Right cardiac atrium (tissue), 5 donors: Measurements from ENCODE around the gene HOXD9. TPM values are rescaled to one million over a fixed set of nuclear protein-coding genes. Genes with fewer than 3 reads are reported as not detected.

Source experiments
- ATAC-seq, 2 donors: fragments of 200-7000 bp; cut with Tn5 transposase; one replicate each; pipeline versions ENCODE4 v1.8.0 to v1.9.1; 2020; ENCODE audit warnings: moderate library complexity in 2 of 2, mild to moderate bottlenecking in 1 of 2
- DNase-seq, 3 donors: peaks; one replicate each; pipeline ENCODE4 v3.0.0-alpha.2; 2020
- H3K27ac ChIP-seq: one replicate; pipeline ENCODE4 v1.5.1; 2013; ENCODE audit warnings: mild to moderate bottlenecking, low read length, control low read depth, moderate library complexity
- H3K27me3 ChIP-seq: one replicate; pipeline ENCODE4 v1.6.1; 2013; ENCODE audit not compliant: control insufficient read depth, insufficient read depth
- H3K4me1 ChIP-seq: one replicate; pipeline ENCODE4 v1.6.1; 2013; ENCODE audit warnings: low read length; ENCODE audit not compliant: control insufficient read depth, insufficient read depth
- H3K4me3 ChIP-seq: one replicate; pipeline ENCODE4 v1.5.1; 2013; ENCODE audit warnings: low read length, control low read depth
- H3K9me3 ChIP-seq: one replicate; pipeline ENCODE4 v1.6.1; 2013; ENCODE audit warnings: low read length; ENCODE audit not compliant: control insufficient read depth
- WGBS: extraction: QIAGEN DNeasy Blood & Tissue Kit; methylation state at CpG from one replicate; pipeline ENCODE4 v1.1.7; 2013; 5-methylcytosine and 5-hydroxymethylcytosine counted together
- intact Hi-C, 4 donors: fragments of 100-400 bp; cut with DNase I; formaldehyde crosslinking; loops; one replicate each; pipeline versions ENCODE4 v1.11.0 to v1.14.0; 2022 to 2023
- polyA plus RNA-seq: library from polyadenylated mRNA; stranded (reverse); fragments of 200-250 nt; gene quantifications from one replicate; pipeline ENCODE4 v1.2.3, GENCODE V29; 2013
- total RNA-seq, 4 donors: library from RNA; stranded (reverse); fragmentation: NEBNext Ultra II Directional; extraction: Animal tissue kit (Norgen Biotek cat#: 25700); gene quantifications; one replicate each; pipeline ENCODE4 v1.2.1, GENCODE V29; 2021
- donor health status: healthy with polysubstance abuse.
- donor health status: DM: no; HTN: yes; CAD: no.
- donor health status: DM: no; HTN: no; CAD: no.
- donor health status: DM: no; HTN: yes; CAD: no; lungs with severe emphysema.
- donor health status: DM: yes; HTN: yes; CAD: no.

The HOXD9 gene
- total and polyA plus RNA-seq, 5 donors, result 0.09 TPM; not detected in 4

DNA sequence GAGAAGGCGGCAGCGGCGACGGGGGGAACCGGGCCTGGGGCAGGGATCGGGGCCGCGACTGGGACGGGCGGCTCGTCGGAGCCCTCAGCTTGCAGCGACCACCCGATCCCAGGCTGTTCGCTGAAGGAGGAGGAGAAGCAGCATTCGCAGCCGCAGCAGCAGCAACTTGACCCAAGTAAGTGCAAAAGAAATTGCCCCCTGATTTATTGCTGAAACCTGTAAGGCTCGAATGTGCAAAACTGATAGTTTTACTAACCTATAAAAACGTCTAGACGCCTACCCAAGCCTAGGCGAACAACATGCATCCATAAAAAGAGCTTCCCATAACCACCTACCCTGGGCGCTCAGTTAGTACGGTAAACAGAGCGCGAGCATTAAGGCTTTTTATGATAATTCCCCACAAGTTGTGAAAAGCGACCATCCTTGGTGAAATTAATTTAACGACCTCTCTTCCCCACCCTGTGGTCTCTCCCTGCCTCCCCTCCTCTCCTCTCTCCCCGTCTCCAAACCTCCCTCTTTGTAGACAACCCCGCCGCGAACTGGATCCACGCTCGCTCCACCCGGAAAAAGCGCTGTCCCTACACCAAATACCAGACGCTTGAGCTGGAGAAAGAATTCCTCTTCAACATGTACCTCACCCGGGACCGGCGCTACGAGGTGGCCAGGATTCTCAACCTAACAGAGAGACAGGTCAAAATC is 1.0 kb downstream of the HOXD9 start:
- Histone ChIP-seq H3K4me1 (peaks cover 6% of the 10 kb centered on the region), H3K4me3 (peak overlapping the region; percentile 47), H3K27me3 (peaks cover 7% of the 10 kb centered on the region), H3K27ac (no peak overlapping the region), H3K9me3 (no peaks in the 10 kb centered on the region)
- intact Hi-C loops, result loop anchor here in 1 of 4 donors (10.0 kb wide), 1 partner anchor 431 kb away; no protein-coding TSS in a partner anchor
- DNase-seq (no peak), ATAC-seq (no peak)
- WGBS, result 7% methylated on average over 40 of the region's 40 CpGs

DNA sequence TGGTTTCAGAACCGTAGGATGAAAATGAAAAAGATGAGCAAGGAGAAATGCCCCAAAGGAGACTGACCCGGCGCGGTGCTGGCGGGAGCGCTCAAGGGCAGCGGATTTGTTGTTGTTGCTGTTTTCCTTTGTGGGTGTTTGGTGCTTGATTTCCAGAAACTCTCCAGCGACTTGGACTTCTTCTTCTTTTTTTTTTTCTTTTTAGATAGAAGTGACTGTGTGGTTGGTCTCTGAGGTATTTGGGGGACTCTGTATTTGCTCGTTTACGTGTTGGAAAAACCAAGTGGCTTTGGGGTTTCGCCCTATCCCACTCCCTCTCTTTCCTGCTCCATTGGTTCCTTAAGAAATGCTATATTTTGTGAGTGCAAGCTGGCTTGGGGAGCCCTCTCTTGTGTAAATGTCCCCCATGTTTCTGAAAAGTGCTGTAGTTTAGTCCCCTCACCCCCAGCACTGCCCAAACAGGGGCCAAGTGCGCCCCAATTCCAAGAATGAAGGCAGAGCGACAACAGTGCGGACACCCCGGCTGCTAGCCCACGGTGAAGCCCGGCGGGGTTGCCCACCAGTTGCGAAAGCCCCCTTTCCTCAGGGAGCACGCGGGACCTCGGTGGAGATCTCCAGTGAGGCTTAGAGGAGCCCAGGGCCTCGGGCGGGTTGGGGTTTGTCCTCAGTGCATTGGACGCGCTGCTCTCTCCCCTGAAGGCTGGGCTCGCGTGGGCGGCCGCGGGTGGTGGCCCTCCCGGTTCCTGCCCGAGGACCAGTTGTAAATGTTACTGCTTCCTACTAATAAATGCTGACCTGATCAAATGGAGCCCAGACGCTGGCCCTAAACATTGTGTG is 1.8 kb downstream of the HOXD9 start:
- Histone ChIP-seq H3K27ac (no peak overlapping the region), H3K4me3 (no peak overlapping the region), H3K27me3 (peaks cover 7% of the 10 kb centered on the region)

DNA sequence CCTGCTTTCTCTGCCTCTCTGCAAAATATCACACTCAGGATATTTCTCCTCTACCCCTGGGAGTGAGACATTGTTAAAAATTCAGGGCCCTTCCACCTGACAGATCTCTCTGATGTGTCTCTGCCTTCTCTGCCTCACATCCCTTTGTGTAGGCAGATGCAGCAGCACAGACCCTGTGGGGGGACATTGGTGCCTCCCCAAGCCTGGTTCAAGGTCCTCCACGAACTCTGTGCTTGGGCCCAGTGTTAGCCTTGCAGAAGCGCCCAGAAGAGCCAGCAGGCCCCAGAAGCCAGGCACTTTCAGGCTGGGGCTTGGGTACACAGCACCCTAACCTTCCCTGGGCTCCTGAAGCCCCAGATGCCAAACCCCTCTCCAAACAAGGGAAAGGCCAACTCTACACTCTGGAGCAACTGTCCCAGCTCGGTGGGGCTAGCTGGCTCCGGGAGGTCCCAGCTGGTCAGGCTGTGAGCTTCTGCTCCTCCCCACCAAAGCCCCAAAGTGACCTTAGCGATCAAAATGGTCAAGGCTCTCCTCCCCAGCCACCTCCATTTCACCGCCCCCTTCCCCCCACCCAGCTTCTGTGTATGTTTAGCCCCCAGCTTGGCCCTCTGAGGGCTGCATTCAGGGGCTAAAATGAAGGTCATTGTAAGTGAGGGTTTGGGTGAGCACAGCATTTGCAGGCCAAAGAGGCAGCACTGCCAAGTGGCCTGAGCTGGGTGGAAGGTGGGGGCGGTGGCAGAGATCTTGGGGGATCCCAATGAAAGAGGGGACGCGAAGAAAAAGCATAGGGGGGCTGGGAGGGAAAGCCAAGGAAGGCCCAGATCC is 2.6 kb downstream of the HOXD9 start:
- no peak for ATAC-seq
- H3K4me1 ChIP-seq, result peaks cover 9% of the 10 kb centered on the region

More for the DNA sequence above, 1.8 kb downstream of the HOXD9 start:
- H3K4me1 ChIP-seq, result peaks cover 7% of the 10 kb centered on the region
- WGBS, result 13% methylated on average over 34 of the region's 34 CpGs
- DNase-seq, result no peak
- intact Hi-C loops, result loop anchor here in 1 of 4 donors (10.0 kb wide), 1 partner anchor 430 kb away; no protein-coding TSS in a partner anchor
- no peaks in the 10 kb centered on the region for H3K9me3 ChIP-seq
- ATAC-seq, result no peak

DNA sequence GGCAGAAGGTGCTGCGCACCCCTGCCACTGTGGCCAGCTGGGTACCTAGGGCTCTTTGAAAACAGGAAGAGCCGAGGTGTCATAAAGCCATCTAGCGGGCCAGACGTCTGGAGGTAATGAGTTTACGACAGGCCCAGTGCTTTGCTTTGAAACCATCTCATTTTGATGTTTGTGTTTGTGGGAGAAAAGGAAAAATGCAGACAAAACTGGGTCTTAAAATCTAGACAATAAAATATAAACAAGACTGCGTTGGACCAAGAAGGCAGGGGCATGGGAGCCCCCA is 3.2 kb downstream of the HOXD9 start:
- DNase-seq (no peak), ATAC-seq (no peak)
- WGBS, result 24% methylated on average over 6 of the region's 6 CpGs
- Histone ChIP-seq H3K27me3 (peaks cover 7% of the 10 kb centered on the region), H3K4me3 (no peak overlapping the region), H3K4me1 (peaks cover 9% of the 10 kb centered on the region), H3K27ac (no peak overlapping the region), H3K9me3 (no peaks in the 10 kb centered on the region)
- intact Hi-C loops, result loop anchor here in 3 of 4 donors (5.0 to 10.0 kb wide), 4 partner anchors 332 to 1022 kb away; no protein-coding TSS in a partner anchor

More for the DNA sequence above, 2.6 kb downstream of the HOXD9 start:
- Histone ChIP-seq H3K27me3 (peaks cover 7% of the 10 kb centered on the region), H3K27ac (no peak overlapping the region), H3K9me3 (no peaks in the 10 kb centered on the region), H3K4me3 (no peak overlapping the region)
- DNase-seq, result no peak
- WGBS, result 29% methylated on average over 9 of the region's 9 CpGs
- intact Hi-C loops, result loop anchor here in 3 of 4 donors (5.0 to 10.0 kb wide), 4 partner anchors 332 to 1022 kb away; no protein-coding TSS in a partner anchor

DNA sequence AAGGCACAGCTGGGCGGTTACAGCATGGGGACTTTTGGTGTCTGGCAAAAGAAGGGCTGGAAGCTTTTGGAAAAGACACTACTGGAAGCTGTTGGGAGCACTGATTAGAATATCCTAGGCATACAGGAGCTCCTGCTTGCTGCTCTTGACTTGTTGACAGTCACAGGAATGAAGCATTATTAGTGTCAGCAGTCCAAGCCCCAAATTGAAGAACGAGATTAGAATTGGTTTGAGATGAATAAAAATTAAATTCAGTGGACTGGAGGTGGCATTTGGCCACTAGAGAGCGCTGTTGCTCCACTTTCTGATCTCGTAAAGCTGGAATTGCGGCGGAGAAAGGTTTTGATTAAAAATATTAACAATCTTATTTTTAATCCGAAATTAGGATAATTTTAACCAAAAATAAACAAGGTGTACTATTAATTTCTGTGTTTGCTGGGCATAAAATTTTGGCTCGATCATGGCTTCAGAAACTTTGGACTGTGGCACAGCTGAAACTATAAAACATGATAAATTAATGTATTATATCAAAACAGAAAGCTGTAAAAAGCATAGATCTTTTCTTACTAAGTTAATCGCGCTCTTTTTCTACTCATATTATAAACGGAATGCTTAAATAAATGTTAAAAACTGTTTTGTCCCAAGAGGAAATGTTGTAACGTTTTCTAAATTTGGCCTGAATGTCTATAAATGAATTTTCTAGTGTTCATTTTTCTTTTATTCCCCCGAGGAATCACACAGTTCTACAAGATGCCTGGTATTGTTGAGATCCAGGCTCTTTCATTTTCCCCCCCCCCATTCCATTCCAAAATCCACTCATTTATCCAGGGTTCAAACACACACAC is 4.6 kb downstream of the HOXD9 start:
- Histone ChIP-seq H3K4me1 (peaks cover 9% of the 10 kb centered on the region), H3K27me3 (peaks cover 9% of the 10 kb centered on the region), H3K27ac (no peak overlapping the region), H3K4me3 (no peak overlapping the region), H3K9me3 (no peaks in the 10 kb centered on the region)
- 4% methylated on average over 13 of the region's 13 CpGs for WGBS
- intact Hi-C loops, result loop anchor here in 3 of 4 donors (5.0 to 10.0 kb wide), 4 partner anchors 330 to 1020 kb away; no protein-coding TSS in a partner anchor
- DNase-seq (peak in 2 of 3 donors; percentile 64 to 87), ATAC-seq (no peak)

DNA sequence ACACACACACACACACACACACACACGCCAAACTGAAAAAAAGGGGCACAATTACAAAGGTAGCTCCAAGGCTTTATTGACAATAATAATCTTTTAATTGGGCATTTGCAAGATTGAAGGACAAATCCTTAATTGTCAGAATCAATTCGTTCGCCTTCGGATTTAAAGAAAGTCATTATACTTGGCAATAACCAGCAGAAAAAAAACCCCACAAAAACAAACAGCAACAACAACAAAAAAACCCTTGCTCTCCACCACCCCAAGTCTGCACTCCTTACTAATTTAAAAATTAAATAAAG is 5.2 kb downstream of the HOXD9 start:
- H3K4me1 ChIP-seq, result peaks cover 8% of the 10 kb centered on the region
- WGBS, result 24% methylated on average over 4 of the region's 4 CpGs

DNA sequence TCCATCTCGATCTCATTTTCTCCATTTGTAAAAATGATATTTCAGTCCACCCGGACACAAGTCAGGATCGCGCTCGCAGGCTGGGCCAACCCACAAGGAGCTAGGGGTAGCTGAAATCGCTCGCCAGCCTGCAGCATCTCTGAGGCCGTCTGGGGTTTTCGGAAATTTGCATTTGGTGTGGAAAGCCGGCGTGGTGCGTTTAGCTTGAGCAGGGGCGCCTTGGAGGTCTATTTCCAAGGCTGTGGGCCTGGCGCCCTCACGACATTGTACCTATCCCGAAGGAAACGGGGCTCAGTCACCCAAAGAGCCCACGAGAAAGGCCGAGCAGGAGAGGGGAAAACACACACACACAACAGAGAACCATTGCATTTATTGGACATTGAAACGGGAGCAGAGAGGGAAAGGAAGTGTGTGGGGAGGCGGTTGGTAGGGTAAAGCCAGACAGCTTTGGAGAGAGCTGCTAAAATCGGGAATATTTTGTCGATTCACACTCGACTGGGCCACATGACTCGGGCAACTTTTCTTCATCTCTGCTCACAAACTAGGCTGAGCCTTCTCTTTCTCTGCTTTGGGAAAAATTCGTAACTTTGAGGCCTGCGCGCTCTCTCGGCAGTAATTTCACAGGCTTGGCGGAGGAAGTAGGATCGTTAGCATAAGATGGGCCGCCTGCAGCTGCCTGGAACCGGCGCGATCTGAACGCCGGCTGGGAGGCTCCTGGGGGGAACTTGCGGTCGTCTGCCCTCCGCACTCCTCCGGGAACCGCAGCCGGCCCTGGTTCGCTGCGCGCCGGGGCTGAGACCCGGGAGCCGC is 5.9 kb downstream of the HOXD9 start:
- ATAC-seq (no peak), DNase-seq (no peak)
- H3K27me3 ChIP-seq, result peaks cover 14% of the 10 kb centered on the region
- H3K4me1 ChIP-seq, result peaks cover 3% of the 10 kb centered on the region
- WGBS, result 12% methylated on average over 49 of the region's 49 CpGs
- intact Hi-C loops, result loop anchor here in 3 of 4 donors (5.0 to 10.0 kb wide), 4 partner anchors 329 to 1019 kb away; no protein-coding TSS in a partner anchor
- H3K9me3 ChIP-seq, result no peaks in the 10 kb centered on the region
- H3K27ac ChIP-seq, result no peak overlapping the region
- H3K4me3 ChIP-seq, result no peak overlapping the region

More for the DNA sequence above, 5.2 kb downstream of the HOXD9 start:
- Histone ChIP-seq H3K27me3 (peaks cover 12% of the 10 kb centered on the region), H3K4me3 (no peak overlapping the region), H3K27ac (no peak overlapping the region), H3K9me3 (no peaks in the 10 kb centered on the region)
- intact Hi-C loops, result loop anchor here in 3 of 4 donors (5.0 to 10.0 kb wide), 4 partner anchors 330 to 1020 kb away; no protein-coding TSS in a partner anchor
- no peak for DNase-seq
- ATAC-seq, result no peak

DNA sequence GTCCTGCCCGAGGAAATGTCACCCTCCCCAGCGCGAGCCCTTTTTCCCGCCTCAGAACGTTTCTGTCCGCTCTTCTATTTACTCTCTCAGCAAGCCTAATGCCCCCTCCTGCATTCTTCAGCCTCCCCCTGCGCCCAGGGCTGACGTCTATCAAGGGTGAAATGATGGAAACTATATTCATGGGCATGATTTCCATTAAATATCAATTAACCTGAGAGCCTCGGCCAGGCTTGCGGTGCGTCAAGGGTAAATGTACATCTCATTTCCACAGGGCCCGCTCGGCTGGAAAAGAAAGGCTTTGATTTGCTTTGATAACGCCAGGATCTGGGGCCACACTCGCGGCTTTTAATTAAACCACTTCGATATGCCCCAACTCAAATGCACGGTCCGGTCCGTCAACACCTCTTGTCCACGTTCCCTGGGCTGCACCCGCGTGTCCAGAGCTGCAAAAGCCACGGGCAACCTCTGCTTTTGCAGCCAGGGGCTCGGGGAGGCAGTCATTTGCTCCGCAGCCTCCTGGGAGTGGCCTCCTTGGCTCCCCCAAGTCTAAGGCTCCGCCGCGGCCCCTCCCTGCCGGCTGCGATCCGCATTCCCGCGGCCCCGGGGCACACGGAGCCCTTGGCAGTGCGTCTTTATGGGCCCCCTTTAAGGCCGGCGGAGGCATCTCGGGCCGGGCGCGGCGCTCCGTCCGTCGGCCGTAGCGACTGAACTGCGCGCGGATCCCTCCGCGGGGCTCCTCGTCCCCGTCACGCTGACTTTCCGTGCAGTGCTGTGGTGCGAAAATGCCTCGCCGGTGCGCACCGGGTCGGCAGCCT is 6.7 kb downstream of the HOXD9 start, which contains the start of gene HOXD8:
HOXD8 (plus strand) TSS at position 724 of the 815 bp plus-strand sequence. CDS start 662 bp downstream, outside the sequence.
- ATAC-seq (peak; percentile 34 to 43), DNase-seq (peak in 2 of 3 donors; percentile 62 to 75)
- H3K4me3 ChIP-seq, result peak within 1 kb of the TSS; percentile 55
- H3K4me1 ChIP-seq, result peaks cover 3% of the 10 kb centered on the region
- 2% methylated on average over 64 of the region's 64 CpGs for WGBS
- no peaks in the 10 kb centered on the region for H3K9me3 ChIP-seq
- peaks cover 14% of the 10 kb centered on the region for H3K27me3 ChIP-seq
- intact Hi-C loops, result loop anchor here in 3 of 4 donors (5.0 to 10.0 kb wide), 4 partner anchors 328 to 1018 kb away; no protein-coding TSS in a partner anchor
- H3K27ac ChIP-seq, result no peak within 1 kb of the TSS

DNA sequence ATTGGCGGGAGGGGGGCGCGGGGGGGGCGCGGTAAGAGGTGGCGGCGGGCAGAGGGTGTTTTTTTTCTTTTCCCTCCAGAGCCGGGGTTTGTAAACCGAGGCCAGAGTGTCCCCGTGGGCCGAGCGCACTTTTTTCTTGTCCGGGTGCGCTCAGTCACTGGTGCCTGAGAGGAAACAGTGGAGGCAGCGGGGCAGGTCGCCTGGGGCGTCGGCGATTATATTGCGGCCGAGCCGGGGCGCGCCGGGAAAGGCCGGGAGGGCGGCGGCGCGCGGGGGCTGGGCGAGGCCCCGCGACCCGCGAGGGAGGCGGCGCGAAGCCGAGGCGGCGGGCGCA is 7.3 kb downstream of the HOXD9 start:
- H3K9me3 ChIP-seq, result no peaks in the 10 kb centered on the region
- no peak for DNase-seq
- 2% methylated on average over 43 of the region's 43 CpGs for WGBS
- H3K27me3 ChIP-seq, result peaks cover 14% of the 10 kb centered on the region
- H3K4me1 ChIP-seq, result peaks cover 3% of the 10 kb centered on the region
- peak overlapping the region; percentile 55 for H3K4me3 ChIP-seq
- intact Hi-C loops, result loop anchor here (5.0 to 10.0 kb wide), 6 partner anchors 328 to 1018 kb away; no protein-coding TSS in a partner anchor
- H3K27ac ChIP-seq, result no peak overlapping the region
- no peak for ATAC-seq
